GM21786 (cell line): ENCODE data around the gene DCX.
A peak's percentile ranks its signal among the peaks of the same experiment; 100 is the strongest.
"Not testable (repeated sequence)": the region's sequence is repeated elsewhere in the genome, so short reads cannot be mapped to it uniquely, and the experiment has no call there.

Experiments used
- ATAC-seq: cut with Tn5 transposase; IDR thresholded peaks from one replicate; pipeline ENCODE4 v1.9.1; 2021; ENCODE audit not compliant: unreplicated experiment

Gene DCX

GRCh38 chrX:111375747-111376146, 36.2 kb downstream of the DCX start:
- ATAC-seq = no peak

- no peak for ATAC-seq
Measured at GRCh38 chrX:111372086-111372485, 39.9 kb downstream of the DCX start.

- ATAC-seq = no peak
Measured at GRCh38 chrX:111365770-111366325, 46.1 kb downstream of the DCX start.

GRCh38 chrX:111363741-111364140, 48.3 kb downstream of the DCX start:
- ATAC-seq = no peak

DNA sequence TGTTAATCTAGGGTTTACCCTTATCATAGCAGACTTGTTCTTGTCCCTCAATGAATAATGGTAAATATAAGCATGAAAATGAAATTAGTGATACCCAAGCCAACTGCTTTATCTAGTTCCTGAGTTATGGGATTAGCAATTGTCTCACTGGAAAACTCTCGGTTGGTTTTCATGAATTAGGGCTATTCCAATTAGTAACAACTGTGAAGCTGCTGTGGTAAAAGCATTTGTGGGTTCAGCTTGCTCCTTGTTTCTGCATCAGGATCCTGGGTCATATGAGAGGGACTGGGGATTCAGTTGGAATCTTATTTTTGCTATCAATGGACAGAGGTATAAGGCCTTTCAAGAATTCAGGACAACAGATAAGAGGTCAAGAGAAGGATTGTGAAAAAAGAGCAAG, 50.2 kb downstream of the DCX start:
- no peak for ATAC-seq

GRCh38 chrX:111360839-111361238, 51.2 kb downstream of the DCX start:
- ATAC-seq = no peak

- no peak for ATAC-seq
Measured at GRCh38 chrX:111355523-111356115, 56.4 kb downstream of the DCX start.

DNA sequence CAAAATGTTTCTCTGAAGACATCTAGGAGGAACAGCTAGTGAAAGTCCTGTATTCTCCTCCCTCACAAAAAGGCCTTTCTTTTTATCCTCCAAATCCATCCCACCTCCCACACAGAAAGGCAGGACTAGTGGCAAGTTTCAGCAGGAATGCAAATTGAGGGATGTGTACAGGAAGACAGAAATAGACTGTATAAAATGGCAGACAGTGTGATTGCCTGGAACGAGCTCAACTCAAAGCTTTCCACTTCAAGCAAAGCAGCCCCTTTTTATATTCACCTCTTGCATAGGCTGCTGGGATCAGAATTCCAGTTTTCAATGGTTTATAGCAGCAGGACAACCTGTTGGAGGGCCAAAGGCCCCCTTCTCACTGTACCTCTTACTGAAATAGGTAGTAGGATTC, 57.5 kb downstream of the DCX start:
- ATAC-seq = no peak

- ATAC-seq = no peak
Measured at GRCh38 chrX:111353793-111354192, 58.2 kb downstream of the DCX start.

DNA sequence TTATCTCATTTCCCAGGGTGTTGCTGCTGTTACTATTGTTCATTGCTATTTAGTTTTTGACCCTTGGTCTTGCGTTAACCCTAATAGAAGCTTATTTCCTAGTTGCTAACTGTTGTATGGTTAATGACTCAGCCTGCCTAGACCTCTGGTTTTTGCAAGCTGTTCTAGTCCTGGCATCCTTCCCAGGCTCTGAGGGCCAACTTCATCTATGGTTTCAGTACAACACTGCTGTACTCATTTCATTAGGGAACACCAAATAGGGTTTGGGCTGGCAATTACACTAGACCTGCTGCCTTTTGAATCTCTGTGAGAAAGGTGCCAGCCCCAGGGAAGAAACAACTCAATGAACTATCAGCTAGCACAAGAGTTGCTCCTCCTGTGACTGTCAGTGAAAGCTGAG, 59.6 kb downstream of the DCX start:
- ATAC-seq = peak; percentile 50

DNA sequence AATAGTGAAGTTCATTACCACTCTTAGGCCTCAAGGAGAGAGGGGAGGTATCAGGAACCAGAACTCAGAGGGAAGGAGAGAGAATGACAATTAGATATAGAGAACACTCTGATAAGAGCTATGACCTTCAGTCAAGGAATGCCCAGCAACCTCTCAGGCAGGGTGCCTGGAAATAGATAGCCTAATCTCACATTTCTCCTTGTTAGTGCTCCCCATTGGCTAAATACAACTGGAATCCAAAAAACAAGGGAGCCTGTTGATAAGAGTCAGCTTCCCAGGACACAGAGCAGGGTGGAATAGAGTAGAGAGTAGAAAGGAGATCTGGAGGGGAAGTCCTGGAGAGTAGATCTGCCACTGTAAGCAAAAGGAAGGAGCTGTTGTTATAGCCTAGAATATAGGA, 62.1 kb downstream of the DCX start:
- ATAC-seq = no peak

DNA sequence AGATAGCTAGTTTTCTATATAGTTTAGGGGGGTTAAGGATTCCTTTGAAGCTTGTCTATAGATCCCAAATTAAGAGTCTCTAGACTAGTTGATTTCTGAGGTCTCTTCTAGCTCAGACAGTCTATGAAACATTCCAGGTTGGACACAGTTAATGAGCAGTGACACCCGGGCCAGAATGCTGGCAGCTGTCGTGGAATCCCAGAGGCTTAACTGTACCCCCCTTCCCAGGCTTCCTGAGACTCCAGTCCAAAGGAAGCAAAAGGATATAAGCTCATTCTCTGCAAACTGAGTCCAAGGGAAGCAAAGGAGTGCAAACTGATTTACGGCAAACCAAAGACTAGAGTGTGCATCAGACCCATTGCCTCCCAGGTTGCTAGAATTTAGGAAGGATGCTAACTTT, 62.9 kb downstream of the DCX start:
- no peak for ATAC-seq

DNA sequence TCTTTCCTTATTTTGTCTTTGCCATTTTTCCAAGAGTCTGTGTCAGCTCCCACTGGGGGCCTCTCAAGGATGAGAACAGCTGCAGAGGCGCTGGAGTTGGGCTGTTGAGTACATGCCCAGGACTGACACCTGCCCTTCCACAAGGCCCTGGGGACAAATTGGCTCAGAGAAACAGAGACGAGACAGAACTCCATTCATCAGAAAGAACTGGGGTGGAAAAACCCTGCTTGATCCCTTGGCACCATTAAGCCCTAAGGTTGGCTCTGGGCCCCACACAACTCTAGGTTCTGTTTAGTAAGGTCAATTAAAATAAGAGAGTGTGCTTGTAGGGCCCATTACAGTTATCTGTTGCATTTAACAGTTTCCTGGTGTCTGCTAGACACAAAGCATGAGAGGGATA, 63.6 kb downstream of the DCX start:
- no peak for ATAC-seq

GRCh38 chrX:111346150-111346549, 65.8 kb downstream of the DCX start:
- not testable (repeated sequence) for ATAC-seq

DNA sequence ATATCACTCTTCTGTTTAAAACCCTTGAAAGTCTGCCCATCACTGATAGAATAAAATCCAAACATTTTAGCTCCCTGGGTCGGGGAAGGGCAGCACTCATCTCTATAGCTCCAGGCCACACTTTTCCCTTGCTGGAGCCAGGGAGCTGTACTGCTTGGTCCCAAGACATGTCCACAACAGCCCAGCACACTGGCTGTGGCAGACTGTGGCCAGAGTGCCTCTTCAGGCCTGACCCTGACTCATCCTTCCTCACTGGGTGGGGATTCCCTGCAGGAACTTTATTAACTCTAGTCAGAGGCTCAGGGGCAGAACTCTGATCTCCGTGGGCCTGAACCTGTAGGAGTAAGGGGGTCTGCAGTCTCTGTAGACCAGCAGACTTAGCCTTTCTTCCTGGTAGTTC, 71.9 kb downstream of the DCX start:
- no peak for ATAC-seq

DNA sequence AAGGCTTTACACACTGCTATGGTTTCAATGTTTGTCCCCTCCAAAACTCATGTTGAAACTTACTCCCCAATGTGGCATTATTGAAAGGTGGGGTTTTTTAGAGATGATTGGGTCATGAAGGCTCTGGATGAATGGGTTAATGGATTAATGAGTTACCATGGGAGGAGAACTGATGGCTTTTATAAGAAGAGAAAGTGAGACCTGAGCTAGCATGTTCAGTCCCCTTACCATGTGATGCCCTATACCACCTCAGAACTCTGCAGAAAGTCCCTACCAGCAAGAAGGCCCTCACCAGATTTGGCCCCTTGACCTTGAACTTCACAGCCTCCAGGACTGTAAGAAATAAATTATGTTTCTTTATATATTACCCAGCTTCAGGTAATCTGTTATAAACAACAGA, 72.8 kb downstream of the DCX start:
- no peak for ATAC-seq

DNA sequence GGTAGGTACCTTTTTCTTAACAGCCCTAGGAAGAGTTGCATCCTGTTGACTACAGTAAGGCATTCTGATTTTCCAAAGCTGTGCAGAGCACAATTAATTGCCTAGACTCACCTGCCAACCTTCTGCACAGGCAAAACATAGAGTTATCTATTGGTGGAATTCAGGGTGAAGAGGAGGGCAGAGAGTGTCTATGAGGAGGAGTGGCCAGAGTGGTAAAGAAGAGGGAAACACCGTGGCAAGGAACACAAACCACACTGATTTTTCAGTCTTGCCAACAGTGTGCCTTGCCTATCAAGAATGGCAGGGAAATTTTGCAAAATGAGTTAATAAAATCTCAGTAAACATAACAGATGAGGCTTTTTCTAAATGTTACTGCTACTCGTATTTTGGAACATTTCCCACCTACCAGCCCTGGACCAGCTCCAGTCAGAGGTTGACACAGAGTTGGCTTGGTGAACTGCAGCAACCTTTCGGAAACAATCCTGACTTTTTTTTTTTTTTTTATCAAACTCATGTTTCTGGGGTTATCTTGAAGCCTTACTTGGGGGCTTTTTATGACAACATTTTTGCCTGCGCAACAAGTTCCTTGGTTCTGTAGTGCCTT, 73.8 kb downstream of the DCX start:
- no peak for ATAC-seq

DNA sequence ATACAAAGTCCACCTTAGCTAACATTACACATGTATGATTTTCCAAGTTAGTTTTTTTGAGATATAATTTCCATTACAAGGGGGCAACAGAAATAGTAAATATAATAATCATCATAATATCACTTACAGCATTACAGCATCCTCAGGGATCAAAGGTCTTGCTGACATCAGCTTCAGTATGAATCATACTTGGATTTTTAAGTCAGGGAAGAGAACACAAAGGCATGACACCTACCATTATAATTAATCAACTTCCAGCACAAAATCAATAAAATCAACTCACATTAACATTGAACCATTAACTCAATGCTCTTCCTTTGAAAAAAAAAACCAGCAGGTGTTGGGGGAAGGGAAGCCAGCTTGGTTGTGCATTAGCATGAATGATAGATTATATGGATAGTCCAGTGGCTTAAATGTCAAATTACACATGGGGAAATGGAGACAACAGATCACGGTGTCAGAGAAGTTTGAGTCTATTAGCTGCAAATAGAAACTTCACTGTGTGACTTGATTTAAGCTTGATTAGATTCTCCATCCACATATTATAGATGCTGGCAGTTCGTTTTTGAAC, 74.8 kb downstream of the DCX start:
- ATAC-seq = no peak

GRCh38 chrX:111336141-111336540, 75.9 kb downstream of the DCX start:
- ATAC-seq = no peak

- no peak for ATAC-seq
Measured at GRCh38 chrX:111329370-111329769, 82.6 kb downstream of the DCX start.

DNA sequence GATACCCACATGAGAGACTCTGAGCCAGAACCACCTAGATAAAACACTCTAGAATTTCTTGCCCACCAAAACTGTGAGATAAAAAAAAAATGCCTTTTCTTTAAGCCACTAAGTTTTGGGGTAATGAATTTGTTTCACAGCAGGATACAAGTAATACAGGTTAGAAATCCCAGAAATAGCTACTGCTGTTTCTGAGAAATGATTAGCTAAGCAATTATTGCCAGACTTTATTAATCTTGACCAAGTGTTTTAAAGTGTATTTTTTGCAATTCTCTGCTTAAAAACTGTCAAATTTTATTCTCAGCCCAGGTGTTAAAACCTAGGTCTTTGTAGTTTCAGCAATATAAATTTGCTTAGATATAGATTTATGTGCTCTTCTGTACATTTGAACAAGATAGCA, 83.1 kb downstream of the DCX start:
- no peak for ATAC-seq

DNA sequence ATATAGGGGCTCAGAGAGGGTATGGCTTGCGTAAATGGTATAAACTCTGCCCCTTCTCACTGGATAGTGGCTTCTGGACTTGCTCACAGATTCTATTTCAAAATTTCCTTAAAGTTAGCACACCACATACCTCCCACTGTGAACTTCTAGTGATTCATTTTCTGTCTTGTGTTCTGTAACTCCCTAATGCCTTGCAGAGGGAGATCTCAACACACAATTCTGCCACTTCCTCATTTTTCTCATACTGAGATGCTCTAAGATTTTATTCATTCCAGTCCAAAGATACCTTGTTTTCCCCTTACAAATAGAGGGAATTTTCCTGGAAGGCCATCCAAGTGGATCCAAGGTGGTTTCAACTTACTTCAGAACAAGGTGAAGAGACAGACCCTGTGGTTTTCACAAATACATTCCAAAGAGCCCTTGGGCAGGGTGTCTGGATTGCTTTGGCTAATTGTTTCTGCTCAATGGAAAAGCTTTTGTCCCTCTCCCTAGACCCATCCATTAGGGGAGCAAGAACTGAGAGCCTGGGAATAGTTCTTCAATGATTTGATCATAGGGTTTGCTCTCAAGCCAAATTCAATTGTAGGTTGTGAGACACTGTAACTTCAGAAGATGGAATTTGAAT, 89.6 kb downstream of the DCX start:
- ATAC-seq = no peak
